Effector memory CD4-positive, alpha-beta T cell (primary cell): ENCODE measurements around the gene UROD.

Experiments used
- DNase-seq, 3 donors: peaks; one replicate each; pipeline ENCODE4 v3.0.0-alpha.2; 2020
- H3K27ac ChIP-seq: 2 replicates; pipeline ENCODE4 v1.7.0; 2013; ENCODE audit warnings: mild to moderate bottlenecking, low read length, moderate library complexity; ENCODE audit not compliant: insufficient read depth, poor library complexity, severe bottlenecking
- H3K27me3 ChIP-seq: replicated peaks from 2 replicates; pipeline ENCODE4 v1.7.0; 2013; ENCODE audit warnings: mild to moderate bottlenecking, low read length; ENCODE audit not compliant: insufficient read depth, control insufficient read depth, poor library complexity, severe bottlenecking
- H3K36me3 ChIP-seq: 2 replicates; pipeline ENCODE4 v1.7.0; 2013; ENCODE audit warnings: mild to moderate bottlenecking, low read length, moderate library complexity; ENCODE audit not compliant: control insufficient read depth, insufficient read depth
- H3K4me1 ChIP-seq: 2 replicates; pipeline ENCODE4 v1.7.0; 2013; ENCODE audit warnings: low read length, mild to moderate bottlenecking; ENCODE audit not compliant: control insufficient read depth, insufficient read depth, poor library complexity, severe bottlenecking
- H3K4me3 ChIP-seq: 2 replicates; pipeline ENCODE4 v1.7.0; 2013; ENCODE audit warnings: low read length, low read depth, mild to moderate bottlenecking; ENCODE audit not compliant: insufficient read depth, poor library complexity, severe bottlenecking
- H3K9me3 ChIP-seq: 2 replicates; pipeline ENCODE4 v1.7.0; 2013; ENCODE audit warnings: mild to moderate bottlenecking, low read length, moderate library complexity; ENCODE audit not compliant: control insufficient read depth

The UROD gene

DNA sequence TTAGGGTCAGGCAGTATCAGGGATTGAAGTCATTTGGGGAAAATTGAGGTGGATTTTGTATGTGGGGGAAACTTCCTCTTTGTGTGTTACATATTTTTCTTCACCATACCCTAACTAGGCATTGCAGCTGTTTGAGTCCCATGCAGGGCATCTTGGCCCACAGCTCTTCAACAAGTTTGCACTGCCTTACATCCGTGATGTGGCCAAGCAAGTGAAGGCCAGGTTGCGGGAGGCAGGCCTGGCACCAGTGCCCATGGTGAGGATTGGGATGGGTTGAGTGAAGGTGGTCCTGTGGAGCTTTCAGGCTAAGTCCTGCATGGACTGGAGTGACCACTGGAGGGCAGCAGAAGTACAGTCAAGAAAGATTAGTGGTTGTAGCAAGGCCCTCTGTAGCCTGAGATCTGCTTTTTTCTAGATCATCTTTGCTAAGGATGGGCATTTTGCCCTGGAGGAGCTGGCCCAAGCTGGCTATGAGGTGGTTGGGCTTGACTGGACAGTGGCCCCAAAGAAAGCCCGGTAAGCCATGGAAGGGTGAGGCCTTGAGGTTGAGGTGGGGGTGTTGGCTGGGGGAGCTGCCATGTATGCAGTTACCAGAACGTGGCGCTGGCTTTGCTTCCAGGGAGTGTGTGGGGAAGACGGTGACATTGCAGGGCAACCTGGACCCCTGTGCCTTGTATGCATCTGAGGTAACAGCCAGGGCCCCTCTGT lies 2.4 kb downstream of the UROD start:
- H3K27ac ChIP-seq = no peak overlapping the region
- no peaks in the 10 kb centered on the region for H3K9me3 ChIP-seq
- DNase-seq = peak; percentile 52 to 72 (median 61)
- H3K36me3 ChIP-seq = peaks cover 10% of the 10 kb centered on the region
- H3K4me3 ChIP-seq = no peak overlapping the region
- no peaks in the 10 kb centered on the region for H3K27me3 ChIP-seq
- H3K4me1 ChIP-seq = peaks cover 27% of the 10 kb centered on the region

DNA sequence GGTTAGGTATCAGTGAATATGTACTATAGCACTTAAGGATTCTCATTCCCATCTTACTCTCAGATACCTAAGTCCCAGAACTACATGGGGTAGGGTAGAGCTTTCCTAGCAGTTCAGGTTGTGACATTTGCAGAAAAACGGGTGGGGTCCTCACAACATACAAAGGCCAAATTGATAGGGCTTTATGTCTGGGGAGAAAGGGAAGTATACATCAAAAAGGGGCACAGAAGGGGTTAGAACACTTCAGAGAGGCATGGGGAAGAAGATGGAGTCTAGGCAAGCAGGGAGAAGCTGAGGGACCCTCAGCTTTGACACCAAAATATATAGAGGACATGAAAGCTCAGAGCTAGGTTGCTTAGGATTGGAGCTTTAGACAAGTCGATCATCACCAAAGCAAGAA lies 3.6 kb downstream of the UROD start:
- H3K9me3 ChIP-seq = no peaks in the 10 kb centered on the region
- no peak overlapping the region for H3K4me3 ChIP-seq
- peaks cover 10% of the 10 kb centered on the region for H3K36me3 ChIP-seq
- no peak for DNase-seq
- no peaks in the 10 kb centered on the region for H3K27me3 ChIP-seq
- H3K4me1 ChIP-seq = peaks cover 19% of the 10 kb centered on the region
- no peak overlapping the region for H3K27ac ChIP-seq

DNA sequence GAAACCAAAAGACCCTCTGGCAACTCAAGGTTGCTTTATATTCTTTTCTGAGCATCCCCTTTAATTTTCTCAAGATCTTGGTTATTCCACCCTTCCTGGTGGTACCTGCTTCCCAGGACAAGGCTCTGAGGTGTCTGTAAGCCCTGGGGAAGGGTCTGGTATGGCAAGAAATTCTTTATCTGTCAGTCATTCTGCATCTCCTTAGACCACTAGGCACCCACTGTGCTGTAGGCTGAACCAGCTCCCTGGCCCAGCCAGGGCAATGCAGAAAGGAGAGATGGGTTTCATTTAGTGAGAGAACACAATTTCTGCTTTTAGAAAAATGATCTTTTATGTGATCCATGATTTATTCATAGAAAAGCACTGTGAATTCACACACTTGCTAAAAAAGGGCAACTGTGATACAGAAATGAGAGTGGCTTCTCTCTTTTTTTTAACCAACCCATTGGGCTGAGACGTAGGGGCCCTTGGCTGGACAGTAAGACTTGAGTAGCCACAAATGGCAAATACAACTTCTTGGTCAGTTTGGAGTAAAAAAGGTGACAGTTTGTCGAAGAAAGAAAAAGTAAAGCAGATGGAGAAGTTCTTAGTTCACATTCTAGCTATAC lies 4.1 kb downstream of the UROD start:
- Histone ChIP-seq H3K4me1 (peaks cover 17% of the 10 kb centered on the region), H3K27ac (no peak overlapping the region), H3K9me3 (no peaks in the 10 kb centered on the region), H3K27me3 (no peaks in the 10 kb centered on the region), H3K36me3 (peaks cover 10% of the 10 kb centered on the region), H3K4me3 (no peak overlapping the region)
- no peak for DNase-seq

DNA sequence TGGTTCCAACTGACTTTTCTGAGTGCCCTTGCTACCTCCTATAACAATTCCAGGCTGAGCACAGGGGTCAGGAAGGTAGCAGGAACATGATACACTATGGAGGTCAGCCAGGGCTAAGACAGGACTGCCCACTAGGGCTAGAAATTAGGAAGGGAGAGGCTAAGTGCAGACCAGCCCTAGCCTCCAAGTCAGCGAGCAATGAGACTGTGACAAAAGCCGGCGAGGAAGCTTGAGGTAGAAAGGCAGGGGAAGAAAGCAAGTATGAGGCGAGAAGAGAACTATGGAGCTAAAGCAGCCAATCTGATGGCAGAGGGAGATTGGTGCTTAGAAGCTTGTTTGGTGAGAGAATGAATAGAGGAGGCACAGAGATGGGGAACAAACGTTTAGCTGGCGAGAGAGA lies 4.7 kb downstream of the UROD start:
- Histone ChIP-seq H3K36me3 (peaks cover 10% of the 10 kb centered on the region), H3K4me3 (no peak overlapping the region)
- no peak for DNase-seq

DNA sequence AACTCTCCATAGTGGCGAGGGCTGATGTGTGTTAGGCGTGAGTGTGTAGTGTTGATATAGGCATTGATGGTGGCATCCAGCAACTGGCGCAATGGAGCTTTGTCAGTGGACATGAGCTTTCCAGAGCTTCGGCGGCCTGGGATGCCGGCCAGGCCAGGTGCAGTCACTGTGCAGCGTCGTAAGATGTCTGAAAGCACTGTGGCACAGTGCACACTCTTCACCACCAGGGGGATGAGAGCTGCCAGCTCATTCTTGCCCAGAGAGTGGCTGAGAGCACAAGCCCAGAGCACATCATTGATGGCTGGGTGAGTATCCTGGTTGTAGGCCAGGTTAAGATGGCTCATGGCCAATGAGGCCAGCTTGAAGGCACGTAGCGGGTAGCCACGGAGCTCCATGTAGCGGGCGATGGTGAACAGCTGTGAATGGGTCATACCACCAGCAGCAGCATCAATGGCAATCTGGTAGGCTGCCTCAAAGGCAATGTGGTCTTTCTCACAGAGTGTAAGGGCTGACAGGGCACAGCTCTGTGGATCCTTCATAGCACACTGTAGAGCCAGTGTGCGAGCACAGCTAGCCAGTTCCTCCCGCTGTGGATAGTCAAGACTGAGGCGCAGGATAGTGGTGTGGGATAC lies 6.7 kb downstream of the UROD start:
- H3K4me3 ChIP-seq = no peak overlapping the region
- no peaks in the 10 kb centered on the region for H3K27me3 ChIP-seq
- no peaks in the 10 kb centered on the region for H3K4me1 ChIP-seq
- no peak for DNase-seq
- no peaks in the 10 kb centered on the region for H3K9me3 ChIP-seq
- H3K27ac ChIP-seq = no peak overlapping the region
- H3K36me3 ChIP-seq = peaks cover 10% of the 10 kb centered on the region

More for the DNA sequence above, 4.7 kb downstream of the UROD start:
- H3K27ac ChIP-seq = no peak overlapping the region
- H3K27me3 ChIP-seq = no peaks in the 10 kb centered on the region
- peaks cover 11% of the 10 kb centered on the region for H3K4me1 ChIP-seq
- H3K9me3 ChIP-seq = no peaks in the 10 kb centered on the region

DNA sequence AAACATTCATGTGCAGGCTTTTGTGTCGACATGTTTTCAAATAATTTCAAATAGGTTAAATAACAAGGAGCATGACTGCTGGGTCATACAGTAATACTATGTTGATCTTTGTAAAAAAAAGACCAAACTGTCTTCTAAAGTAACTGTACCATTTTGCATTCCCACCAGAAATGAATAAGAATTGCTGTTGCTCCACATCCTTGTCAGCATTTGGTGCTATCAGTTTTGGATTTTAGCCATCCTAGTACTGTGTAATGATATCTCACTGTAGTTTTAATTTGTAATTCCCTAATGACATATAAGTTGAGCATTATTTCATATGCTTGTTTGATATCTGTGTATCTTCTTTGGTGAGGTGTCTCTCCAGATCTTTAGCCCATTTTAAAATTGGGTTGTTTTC lies 11.6 kb downstream of the UROD start:
- Histone ChIP-seq H3K36me3 (no peaks in the 10 kb centered on the region), H3K27ac (no peak overlapping the region), H3K4me1 (no peaks in the 10 kb centered on the region)

DNA sequence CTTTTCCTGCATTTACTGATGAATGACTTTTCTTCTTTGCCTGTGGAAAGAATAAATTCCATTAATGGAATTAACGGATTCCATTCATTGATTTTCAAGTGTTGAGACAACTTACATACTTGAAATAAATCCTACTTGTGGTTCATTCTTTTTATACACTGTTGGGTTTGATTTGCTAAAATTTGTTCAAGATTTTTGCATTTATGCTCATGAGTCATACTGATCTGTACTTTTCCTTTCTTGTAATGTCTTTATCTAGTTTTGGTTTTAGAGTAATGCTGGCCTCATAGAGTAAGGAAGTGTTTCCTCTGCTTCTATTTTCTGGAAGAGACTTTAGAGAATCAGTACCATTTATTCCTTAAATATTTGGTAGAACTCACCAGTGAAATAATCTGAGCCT lies 14.4 kb downstream of the UROD start:
- Histone ChIP-seq H3K4me3 (no peak overlapping the region), H3K9me3 (no peaks in the 10 kb centered on the region), H3K4me1 (no peaks in the 10 kb centered on the region), H3K27me3 (no peaks in the 10 kb centered on the region), H3K27ac (no peak overlapping the region), H3K36me3 (no peaks in the 10 kb centered on the region)
- DNase-seq = no peak

More for the DNA sequence above, 11.6 kb downstream of the UROD start:
- Histone ChIP-seq H3K9me3 (no peaks in the 10 kb centered on the region), H3K4me3 (no peak overlapping the region), H3K27me3 (no peaks in the 10 kb centered on the region)
- no peak for DNase-seq

DNA sequence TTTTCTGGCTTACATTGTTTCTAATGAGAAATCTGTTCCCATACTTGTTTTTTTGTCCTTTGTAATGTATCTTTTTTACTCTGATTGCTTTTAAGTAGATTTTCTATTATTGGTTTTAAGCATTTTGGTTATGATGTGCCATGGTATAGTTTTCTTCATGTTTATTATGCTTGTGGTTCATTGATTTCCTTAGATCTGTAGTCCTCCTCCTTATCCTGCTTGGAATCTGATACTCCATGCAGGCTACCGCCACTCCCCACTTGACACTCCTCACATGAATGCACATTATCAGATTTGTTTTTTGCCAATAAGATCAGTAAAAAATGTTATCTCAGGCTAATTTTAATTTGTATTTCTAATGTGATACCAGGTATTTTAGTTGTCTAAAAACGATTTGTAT lies 20.8 kb downstream of the UROD start:
- no peaks in the 10 kb centered on the region for H3K4me1 ChIP-seq
- H3K27ac ChIP-seq = no peak overlapping the region
- DNase-seq = no peak

DNA sequence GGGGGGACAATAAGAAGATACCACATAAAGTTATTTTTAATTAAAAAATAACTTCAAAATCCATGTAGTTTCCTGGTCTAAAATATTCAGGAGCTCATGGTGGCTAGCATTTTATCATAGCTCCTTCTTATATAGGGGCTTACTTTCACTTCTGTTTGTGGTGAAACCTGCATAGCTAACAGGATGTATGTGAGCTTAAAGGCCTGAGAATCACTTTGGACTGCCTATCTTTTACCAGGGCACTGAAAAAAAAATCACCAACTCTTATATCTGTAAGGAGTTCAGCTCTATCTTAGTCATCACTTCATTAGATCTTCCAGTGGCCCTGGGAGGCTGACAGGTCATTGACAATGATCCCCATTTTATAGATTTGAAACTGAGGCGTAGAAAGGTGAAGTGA lies 21.3 kb downstream of the UROD start:
- no peak for DNase-seq
- Histone ChIP-seq H3K36me3 (peaks cover 3% of the 10 kb centered on the region), H3K4me1 (no peaks in the 10 kb centered on the region), H3K27me3 (no peaks in the 10 kb centered on the region), H3K9me3 (no peaks in the 10 kb centered on the region), H3K4me3 (no peak overlapping the region), H3K27ac (no peak overlapping the region)

More for the DNA sequence above, 20.8 kb downstream of the UROD start:
- H3K36me3 ChIP-seq = peaks cover 3% of the 10 kb centered on the region
- H3K9me3 ChIP-seq = no peaks in the 10 kb centered on the region
- no peaks in the 10 kb centered on the region for H3K27me3 ChIP-seq
- H3K4me3 ChIP-seq = no peak overlapping the region

DNA sequence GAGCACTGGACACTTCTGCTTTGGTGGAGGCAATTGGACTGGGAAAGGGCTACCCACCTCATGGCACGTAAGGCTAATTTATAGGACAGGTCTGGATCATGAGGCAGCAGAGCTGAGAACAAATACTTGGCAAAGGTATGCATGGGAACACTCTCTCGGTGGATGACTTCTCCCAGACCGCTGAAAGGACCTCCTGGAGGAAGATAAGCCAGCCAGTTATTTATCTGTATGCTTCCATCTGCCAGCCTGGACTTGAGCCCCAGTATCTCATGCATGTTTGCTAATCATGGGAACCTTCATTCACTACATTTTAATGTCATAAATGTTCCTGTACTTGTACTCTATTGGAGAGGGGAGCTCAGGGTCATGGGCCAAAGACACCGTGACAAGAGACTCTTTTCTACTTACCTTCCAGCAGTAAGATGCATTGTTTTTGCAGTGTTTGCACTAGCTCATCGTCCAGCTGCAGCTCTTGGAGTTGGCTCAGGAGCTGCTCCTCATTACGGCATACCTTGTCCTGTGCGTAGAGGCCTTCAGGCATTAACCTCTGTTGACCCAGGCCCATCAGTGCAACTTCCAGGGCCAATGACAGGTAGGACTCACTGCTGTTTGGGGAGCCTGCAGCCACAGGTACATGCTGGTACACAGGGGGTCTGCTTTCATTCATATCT lies 23.7 kb downstream of the UROD start:
- Histone ChIP-seq H3K9me3 (no peaks in the 10 kb centered on the region), H3K27me3 (no peaks in the 10 kb centered on the region), H3K27ac (no peak overlapping the region), H3K4me1 (no peaks in the 10 kb centered on the region), H3K4me3 (no peak overlapping the region), H3K36me3 (peaks cover 3% of the 10 kb centered on the region)
- DNase-seq = no peak
